Body of pancreas (tissue), 4 donors: ENCODE measurements around the gene USF2. TPM values are rescaled to one million over a fixed set of nuclear protein-coding genes. Genes with fewer than 3 reads are reported as not detected.

Experiments
- ATAC-seq: fragments of 150-250 bp; one replicate; pipeline ENCODE4 v1.9.1; 2016
- DNase-seq, 4 donors: peaks; one replicate each; pipeline ENCODE4 v3.0.0-alpha.2; 2019
- H3K27ac ChIP-seq, 4 donors: fragments of 200-600 bp; sonication (generic); 1 replicate in 3 of 4; 2 replicates in 1 of 4; pipeline versions ENCODE4 v1.5.1 to v1.6.1; 2016 to 2019; ENCODE audit warnings: mild to moderate bottlenecking in 1 of 4, mixed read lengths in 1 of 4, moderate library complexity in 1 of 4
- H3K27me3 ChIP-seq, 2 donors: fragments of 200-600 bp; sonication (generic); one replicate each; pipeline ENCODE4 v1.6.0; 2016; ENCODE audit warnings: mild to moderate bottlenecking in 1 of 2
- H3K36me3 ChIP-seq, 2 donors: fragments of 200-600 bp; sonication (generic); replicated peaks in 1 of 2; 2 replicates each; pipeline ENCODE4 v1.5.1; 2016; ENCODE audit warnings: low read depth in 2 of 2; ENCODE audit not compliant: insufficient read depth in 1 of 2
- H3K4me1 ChIP-seq: fragments of 200-600 bp; sonication (generic); one replicate; pipeline ENCODE4 v1.6.0; 2016
- H3K4me3 ChIP-seq, 2 donors: fragments of 200-600 bp; sonication (generic); 1 replicate in 1 of 2; 2 replicates in 1 of 2; pipeline ENCODE4 v1.5.1; 2016 to 2019
- H3K9me3 ChIP-seq, 3 donors: fragments of 200-600 bp; sonication (generic); 1 replicate in 2 of 3; 2 replicates in 1 of 3; pipeline ENCODE4 v1.5.1; 2016
- POLR2A ChIP-seq, 3 donors: fragments of 450-650 bp; IDR thresholded peaks; one replicate each; pipeline ENCODE4 v1.6.1; 2016; ENCODE audit warnings: antibody characterized with exemption in 3 of 3, mild to moderate bottlenecking in 2 of 3
- WGBS, 2 donors: methylation state at CpG; one replicate each; pipeline ENCODE4 v1.1.5; 2017; 5-methylcytosine and 5-hydroxymethylcytosine counted together
- intact Hi-C: fragments of 100-400 bp; cut with DNase I; formaldehyde crosslinking; loops from one replicate; pipeline ENCODE4 v1.15.1; 2023
- total RNA-seq, 2 donors: library from RNA; depleted of rRNA; stranded (reverse); fragments of >200 nt; gene quantifications; one replicate each; pipeline ENCODE4 v1.1.0, GENCODE V29; 2016
- TF ChIP-seq, protein P1 (sequence below), 7 experiments: fragments of 450-650 bp in 4 of 7; fragments of 200-600 bp in 3 of 7; sonication (generic) in 3 of 7; IDR thresholded peaks; one replicate each; pipeline ENCODE4 v1.5.1; 2016 to 2019; ENCODE audit warnings: antibody characterized with exemption in 7 of 7

USF2 gene
- total RNA-seq, 2 donors from 2014 or later = 76.8 to 91.3 TPM

DNA sequence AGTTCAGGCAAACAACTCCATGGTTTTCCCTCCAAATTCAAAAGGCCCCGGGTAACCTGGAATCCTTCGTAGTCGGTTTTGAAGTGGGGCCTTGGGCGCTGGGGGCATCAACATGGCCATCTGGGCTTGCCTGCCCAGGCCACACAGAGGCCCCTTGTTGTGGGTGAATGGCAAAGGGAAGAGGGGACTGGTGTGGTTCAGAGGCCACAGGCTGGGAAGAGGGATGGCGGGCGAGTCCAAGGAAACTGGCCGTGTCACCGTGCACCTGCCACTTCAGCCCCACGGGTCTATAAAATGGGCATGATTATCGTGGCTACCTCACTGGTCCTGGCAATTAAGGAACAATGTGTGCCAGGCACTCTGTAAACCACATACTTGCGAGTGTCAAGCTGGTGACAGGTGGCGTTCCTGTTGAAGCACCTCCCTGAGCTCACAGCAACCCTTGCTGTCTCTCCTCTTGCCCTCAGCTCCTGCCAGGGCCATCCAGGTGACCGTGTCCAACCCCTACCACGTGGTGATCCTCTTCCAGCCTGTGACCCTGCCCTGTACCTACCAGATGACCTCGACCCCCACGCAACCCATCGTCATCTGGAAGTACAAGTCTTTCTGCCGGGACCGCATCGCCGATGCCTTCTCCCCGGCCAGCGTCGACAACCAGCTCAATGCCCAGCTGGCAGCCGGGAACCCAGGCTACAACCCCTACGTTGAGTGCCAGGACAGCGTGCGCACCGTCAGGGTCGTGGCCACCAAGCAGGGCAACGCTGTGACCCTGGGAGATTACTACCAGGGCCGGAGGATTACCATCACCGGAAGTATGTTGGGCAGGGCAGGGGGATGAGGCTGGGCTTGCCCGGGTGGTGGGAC is 18.7 kb upstream of the USF2 start:
- DNase-seq = no peak
- Histone ChIP-seq H3K36me3 (peaks cover 0 to under 1% of the 10 kb centered on the region in 2 donors), H3K4me3 (peak overlapping the region in 1 of 2 donors; percentile 93), H3K9me3 (no peaks in the 10 kb centered on the region), H3K27me3 (no peaks in the 10 kb centered on the region), H3K4me1 (peaks cover 36% of the 10 kb centered on the region), H3K27ac (peak overlapping the region; percentile 11 to 100 (median 96))
- ATAC-seq = no peak
- TF ChIP-seq, protein P1, sequence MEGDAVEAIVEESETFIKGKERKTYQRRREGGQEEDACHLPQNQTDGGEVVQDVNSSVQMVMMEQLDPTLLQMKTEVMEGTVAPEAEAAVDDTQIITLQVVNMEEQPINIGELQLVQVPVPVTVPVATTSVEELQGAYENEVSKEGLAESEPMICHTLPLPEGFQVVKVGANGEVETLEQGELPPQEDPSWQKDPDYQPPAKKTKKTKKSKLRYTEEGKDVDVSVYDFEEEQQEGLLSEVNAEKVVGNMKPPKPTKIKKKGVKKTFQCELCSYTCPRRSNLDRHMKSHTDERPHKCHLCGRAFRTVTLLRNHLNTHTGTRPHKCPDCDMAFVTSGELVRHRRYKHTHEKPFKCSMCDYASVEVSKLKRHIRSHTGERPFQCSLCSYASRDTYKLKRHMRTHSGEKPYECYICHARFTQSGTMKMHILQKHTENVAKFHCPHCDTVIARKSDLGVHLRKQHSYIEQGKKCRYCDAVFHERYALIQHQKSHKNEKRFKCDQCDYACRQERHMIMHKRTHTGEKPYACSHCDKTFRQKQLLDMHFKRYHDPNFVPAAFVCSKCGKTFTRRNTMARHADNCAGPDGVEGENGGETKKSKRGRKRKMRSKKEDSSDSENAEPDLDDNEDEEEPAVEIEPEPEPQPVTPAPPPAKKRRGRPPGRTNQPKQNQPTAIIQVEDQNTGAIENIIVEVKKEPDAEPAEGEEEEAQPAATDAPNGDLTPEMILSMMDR (IDR thresholded peaks at IDR 0.05) = no peak
- no peak for TF ChIP-seq POLR2A (IDR thresholded peaks at IDR 0.05)
- intact Hi-C loops = loop anchor here (10.0 kb wide), 1 partner anchor 105 kb away; the partner anchor contains the start of gene FXYD7
- WGBS, 2 donors = 63 to 72% methylated on average over 30 to 34 of the region's 34 CpGs

DNA sequence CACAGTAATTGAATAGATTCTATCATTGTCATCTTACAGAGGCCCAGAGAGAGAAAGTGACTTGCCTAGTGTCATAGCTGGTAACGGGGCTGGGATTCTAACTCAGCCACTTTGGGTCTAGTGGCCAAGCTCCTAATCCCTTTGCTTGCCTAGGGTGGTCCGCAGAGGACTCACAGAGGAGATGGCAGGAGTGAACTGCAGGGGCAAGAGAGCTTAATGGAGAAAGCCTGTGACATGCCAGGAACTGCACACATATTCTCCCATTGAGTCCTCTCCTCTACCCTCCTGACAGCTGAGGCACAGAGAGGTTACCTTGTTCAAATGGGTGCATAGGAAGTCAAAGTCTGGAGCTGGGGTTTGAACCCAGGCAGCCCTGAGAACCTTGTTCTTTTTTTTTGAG is 17.3 kb upstream of the USF2 start:
- H3K4me1 ChIP-seq = peaks cover 46% of the 10 kb centered on the region
- no peaks in the 10 kb centered on the region for H3K27me3 ChIP-seq
- 81 to 86% methylated on average over 2 of the region's 2 CpGs for WGBS, 2 donors

DNA sequence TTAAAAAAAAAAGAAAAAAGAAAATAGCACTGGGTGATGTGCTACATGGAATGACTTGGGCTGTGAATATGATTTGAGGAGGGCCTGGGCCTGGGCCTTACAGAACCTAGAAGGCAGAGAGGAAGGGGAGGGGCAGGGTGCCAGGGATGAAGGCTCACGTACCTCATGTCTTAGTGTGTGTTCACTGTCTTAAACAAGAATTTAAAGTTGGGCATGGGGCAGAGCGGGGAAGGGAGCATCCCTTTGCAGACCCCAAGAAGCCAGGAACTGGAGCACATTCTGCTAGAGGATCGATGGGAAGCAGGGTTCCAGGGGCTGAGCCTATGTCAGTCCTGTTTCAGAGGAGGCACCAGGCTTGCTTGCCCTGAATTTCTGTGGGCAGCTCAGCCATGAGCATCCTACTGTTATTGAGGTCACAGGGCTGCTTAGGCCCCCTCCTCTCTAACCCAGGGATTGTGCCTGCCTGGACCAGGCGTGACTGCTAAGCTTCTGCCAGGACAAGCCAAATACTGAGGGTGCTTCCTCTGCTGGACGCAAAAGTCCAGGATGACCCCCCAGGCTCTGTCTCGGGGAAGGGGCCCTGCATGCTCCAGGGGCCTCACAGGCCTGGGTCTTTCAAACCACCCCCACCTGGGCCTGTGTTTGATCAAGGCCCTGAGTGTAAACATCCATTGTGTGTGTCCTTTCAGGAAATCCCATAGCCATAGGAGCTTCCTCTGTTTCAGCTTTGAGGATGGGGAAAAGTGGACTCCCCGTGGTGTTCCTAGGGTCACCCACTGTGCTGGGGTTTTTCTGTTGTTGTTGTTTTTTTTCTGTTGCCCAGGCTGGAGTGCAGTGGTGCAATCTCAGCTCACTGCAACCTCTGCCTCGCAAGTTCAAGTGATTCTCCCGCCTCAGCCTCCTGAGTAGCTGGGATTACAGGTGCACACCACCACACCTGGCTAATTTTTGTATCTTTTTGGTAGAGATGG is 15.2 kb upstream of the USF2 start:
- H3K4me3 ChIP-seq = no peak overlapping the region
- TF ChIP-seq, protein P1 (IDR thresholded peaks at IDR 0.05) = no peak
- no peak for TF ChIP-seq POLR2A (IDR thresholded peaks at IDR 0.05)
- WGBS, 2 donors = 80 to 89% methylated on average over 6 to 9 of the region's 9 CpGs
- H3K27ac ChIP-seq = peak overlapping the region in 1 of 4 donors; percentile 23
- intact Hi-C loops = no loop called here
- no peaks in the 10 kb centered on the region for H3K9me3 ChIP-seq
- ATAC-seq (no peak), DNase-seq (no peak)
- no peaks in the 10 kb centered on the region for H3K27me3 ChIP-seq
- peaks cover 0 to 2% of the 10 kb centered on the region in 2 donors for H3K36me3 ChIP-seq
- H3K4me1 ChIP-seq = peaks cover 41% of the 10 kb centered on the region

More for the DNA sequence above, 17.3 kb upstream of the USF2 start:
- peaks cover 0 to 2% of the 10 kb centered on the region in 2 donors for H3K36me3 ChIP-seq
- no peak for ATAC-seq
- no peak for DNase-seq
- no peak for TF ChIP-seq POLR2A (IDR thresholded peaks at IDR 0.05)
- TF ChIP-seq, protein P1 (IDR thresholded peaks at IDR 0.05) = no peak
- no peaks in the 10 kb centered on the region for H3K9me3 ChIP-seq
- H3K27ac ChIP-seq = no peak overlapping the region
- no peak overlapping the region for H3K4me3 ChIP-seq
- intact Hi-C loops = no loop called here

DNA sequence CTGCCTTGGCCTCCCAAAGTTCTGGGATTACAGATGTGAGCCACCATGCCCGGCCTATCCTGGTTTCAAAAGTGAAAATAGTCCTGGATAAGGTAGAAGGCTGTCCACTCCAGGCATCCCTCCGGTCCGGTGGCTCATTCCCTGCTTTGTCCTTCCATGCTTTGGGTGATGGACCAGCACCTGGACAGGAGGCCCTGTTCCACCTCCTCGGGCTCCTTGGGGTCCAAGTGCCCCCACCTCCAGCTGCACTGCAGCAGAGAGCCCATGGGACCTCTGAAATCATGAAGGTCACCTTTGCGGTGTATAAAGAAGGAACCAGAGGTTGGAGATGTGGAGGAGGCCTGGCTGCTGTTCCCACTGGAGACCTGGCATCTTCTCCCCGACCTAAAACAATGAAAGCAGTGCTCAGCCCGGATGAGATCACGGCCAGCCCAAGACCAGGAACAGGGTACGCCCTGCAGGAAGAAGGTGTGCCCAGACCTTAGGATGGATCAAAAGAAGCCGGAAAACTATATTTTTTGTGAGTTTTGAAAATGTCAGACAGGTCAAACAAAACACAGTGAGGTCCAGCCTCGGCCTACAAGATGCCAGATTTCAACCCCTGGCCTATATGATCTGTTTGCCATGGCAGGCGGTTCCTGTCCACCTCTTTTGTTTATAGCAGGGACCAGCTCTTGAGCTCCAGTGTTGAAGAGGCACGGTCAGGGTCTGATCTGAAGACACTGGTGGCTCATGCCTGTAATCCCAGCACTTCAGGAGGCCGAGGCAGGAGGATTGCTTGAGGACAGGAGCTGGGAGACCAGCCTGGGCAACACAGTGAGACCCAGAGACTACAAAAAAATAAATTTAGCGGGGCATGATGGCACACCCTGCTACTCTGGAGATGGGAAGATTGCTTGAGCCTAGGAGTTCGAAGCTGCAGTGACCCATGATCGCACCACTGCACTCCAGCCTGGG is 14.1 kb upstream of the USF2 start:
- peaks cover 0 to 2% of the 10 kb centered on the region in 2 donors for H3K36me3 ChIP-seq
- H3K4me1 ChIP-seq = peaks cover 40% of the 10 kb centered on the region
- no peak for TF ChIP-seq POLR2A (IDR thresholded peaks at IDR 0.05)
- TF ChIP-seq, protein P1 (IDR thresholded peaks at IDR 0.05) = no peak
- intact Hi-C loops = no loop called here
- no peak overlapping the region for H3K4me3 ChIP-seq
- WGBS, 2 donors = 91 to 94% methylated on average over 14 to 17 of the region's 17 CpGs
- H3K9me3 ChIP-seq = no peaks in the 10 kb centered on the region
- no peak for ATAC-seq
- no peaks in the 10 kb centered on the region for H3K27me3 ChIP-seq
- DNase-seq = no peak
- H3K27ac ChIP-seq = peak overlapping the region in 3 of 4 donors; percentile 10 to 62 (median 17)
